Measurements from ENCODE around the gene INTS15. TPM values are rescaled to one million over a fixed set of nuclear protein-coding genes. Genes with fewer than 3 reads are reported as not detected.
A peak's percentile ranks its signal among the peaks of the same experiment; 100 is the strongest.

Gene INTS15
- polyA plus RNA-seq, 1 of the 3 experiments (the other 2 are of a cell fraction) = 39.1 TPM

- peak; percentile 57; the same call in 1 of the 2 replicates for TF ChIP-seq REST (IDR thresholded peaks at IDR 0.05; ENCODE audit: low read depth, low read length)
- TF ChIP-seq NRF1 (IDR thresholded peaks at IDR 0.05; ENCODE audit: low read depth, low read length) = no peak
- TF ChIP-seq EZH2phosphoT487 (IDR thresholded peaks at IDR 0.05; ENCODE audit: borderline replicate concordance, low read depth) = no peak
- peak in 1 of 2 experiments; percentile 20; a peak in 1 of 4 replicates for TF ChIP-seq EP300 (IDR thresholded peaks at IDR 0.05; ENCODE audit: borderline replicate concordance in 1 of 2, low read depth in 1 of 2, low read length in 1 of 2)
- TF ChIP-seq FOSL2 (IDR thresholded peaks at IDR 0.05; ENCODE audit: borderline replicate concordance, low read depth) = no peak
- no peak for TF ChIP-seq FOXJ3 (CRISPR knock-in tag; IDR thresholded peaks at IDR 0.05)
- peak; percentile 61; the same call in 1 of the 2 replicates for TF ChIP-seq YY1 (IDR thresholded peaks at IDR 0.05; ENCODE audit: low read depth)
- TF ChIP-seq CHD2 (IDR thresholded peaks at IDR 0.05; ENCODE audit: low read length, partially characterized antibody) = peak; percentile 96
Measured at GRCh38 chr7:6577369-6578113, 12.3 kb upstream of the INTS15 start, which contains the start of gene ZDHHC4 (continued).

DNA sequence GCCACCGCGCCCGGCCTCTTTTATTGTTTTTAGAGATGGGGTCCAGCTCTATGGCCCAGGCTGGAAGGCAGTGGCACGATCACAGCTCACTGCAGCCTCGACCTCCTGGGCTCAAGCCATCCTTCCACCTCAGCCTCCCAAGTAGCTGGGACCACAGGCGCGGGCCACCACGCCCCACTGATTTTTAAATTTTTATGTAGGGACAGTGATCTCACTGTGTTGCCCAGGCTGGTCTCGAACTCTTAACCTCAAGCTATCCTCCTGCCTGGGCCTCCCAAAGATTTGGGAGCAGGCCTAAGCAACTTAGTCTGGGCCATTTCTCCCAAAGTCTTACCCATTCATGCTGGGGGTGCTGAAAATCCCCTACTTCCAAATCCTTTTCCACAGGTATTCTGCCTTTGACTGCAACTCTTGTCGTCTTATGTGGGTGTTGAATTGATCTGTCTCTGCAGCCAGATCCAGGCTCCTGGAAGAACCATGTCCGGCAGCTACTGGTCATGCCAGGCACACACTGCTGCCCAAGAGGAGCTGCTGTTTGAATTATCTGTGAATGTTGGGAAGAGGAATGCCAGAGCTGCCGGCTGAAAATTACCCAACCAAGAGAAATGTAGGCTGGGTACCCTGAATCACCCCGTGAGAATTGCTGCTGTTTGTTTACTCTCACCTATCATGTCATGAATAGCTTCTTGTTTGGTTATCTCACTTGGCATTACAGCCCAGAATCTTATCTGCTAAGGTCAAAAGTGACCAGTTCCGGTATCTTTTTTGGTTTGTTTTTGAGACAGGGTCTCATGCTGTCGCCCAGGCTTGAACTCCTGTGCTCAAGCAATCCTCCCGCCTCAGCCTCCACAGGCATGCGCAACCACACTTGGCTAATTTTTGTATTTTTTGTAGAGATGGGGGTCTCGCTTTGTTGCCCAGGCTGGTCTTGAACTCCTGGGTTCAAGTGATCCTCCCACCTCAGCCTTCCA lies 11.4 kb upstream of the INTS15 start:
- WGBS (ENCODE audit: low lambda C conversion rate) = 89% methylated on average over 18 of the region's 18 CpGs
- H3K9ac ChIP-seq = peak overlapping the region; percentile 88

More for the DNA sequence above, 11.4 kb upstream of the INTS15 start:
- Histone ChIP-seq H3K4me1 (ENCODE audit: control insufficient read depth in 1 of 2, insufficient read depth in 2 of 2, low read depth in 1 of 2, low read length in 1 of 2) (peaks cover 0 to 7% of the 10 kb centered on the region in 2 experiments; a peak in 1 of 4 replicates), H3K4me3 (ENCODE audit: low read depth in 2 of 2, low read length in 1 of 2) (peak overlapping the region; percentile 62 to 87), H3K9me2 (no peaks in the 10 kb centered on the region), H2AFZ (ENCODE audit: low read depth) (peak overlapping the region; percentile 90), H3F3A (replicated peaks; ENCODE audit: insufficient read depth) (peaks cover 27% of the 10 kb centered on the region), H3K27me3 (ENCODE audit: insufficient read depth) (no peaks in the 10 kb centered on the region), H4K20me1 (ENCODE audit: insufficient read depth) (no peaks in the 10 kb centered on the region), H3K4me2 (peak overlapping the region; percentile 76), H3K27ac (ENCODE audit: low read depth in 2 of 2, low read length in 1 of 2) (peak overlapping the region in 1 of 2 experiments; percentile 89; a peak in 2 of 4 replicates), H3K36me3 (replicated peaks in 1 of 2; ENCODE audit: control insufficient read depth in 1 of 2, insufficient read depth in 2 of 2, low read length in 1 of 2) (peaks cover 22 to 28% of the 10 kb centered on the region in 2 experiments), H3K79me2 (ENCODE audit: insufficient read depth) (peaks cover 13% of the 10 kb centered on the region; the same call in 1 of the 2 replicates), H3K9me3 (no peaks in the 10 kb centered on the region)
- ChIA-PET POLR2A (interaction anchor here (1.2 to 2.7 kb wide), 2 partner anchors 11 to 19 kb away, joined by 4 to 16 read pairs; partner anchors contain the start of gene INTS15), CTCF (interaction anchor here (0.7 to 9.7 kb wide), 10 partner anchors 12 to 73 kb away, joined by 3 to 85 read pairs (median 4); partner anchors contain the start of gene INTS15)
- DNase-seq = no peak
- TF ChIP-seq, protein P1, sequence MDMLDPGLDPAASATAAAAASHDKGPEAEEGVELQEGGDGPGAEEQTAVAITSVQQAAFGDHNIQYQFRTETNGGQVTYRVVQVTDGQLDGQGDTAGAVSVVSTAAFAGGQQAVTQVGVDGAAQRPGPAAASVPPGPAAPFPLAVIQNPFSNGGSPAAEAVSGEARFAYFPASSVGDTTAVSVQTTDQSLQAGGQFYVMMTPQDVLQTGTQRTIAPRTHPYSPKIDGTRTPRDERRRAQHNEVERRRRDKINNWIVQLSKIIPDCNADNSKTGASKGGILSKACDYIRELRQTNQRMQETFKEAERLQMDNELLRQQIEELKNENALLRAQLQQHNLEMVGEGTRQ (IDR thresholded peaks at IDR 0.05; ENCODE audit: borderline replicate concordance, low read depth, low read length) = no peak
- TF ChIP-seq NRF1 (IDR thresholded peaks at IDR 0.05; ENCODE audit: low read depth, low read length) (no peak), TEAD4 (IDR thresholded peaks at IDR 0.05; ENCODE audit: borderline replicate concordance, insufficient read depth) (no peak), YY1 (IDR thresholded peaks at IDR 0.05; ENCODE audit: low read depth) (no peak)
